ENCODE results near the gene PSD4. TPM values are rescaled to one million over a fixed set of nuclear protein-coding genes. Genes with fewer than 3 reads are reported as not detected.

PSD4 gene
- total RNA-seq, 4 donors from 2014 or later: 6.3 to 27.6 (median 13.1) TPM

DNA sequence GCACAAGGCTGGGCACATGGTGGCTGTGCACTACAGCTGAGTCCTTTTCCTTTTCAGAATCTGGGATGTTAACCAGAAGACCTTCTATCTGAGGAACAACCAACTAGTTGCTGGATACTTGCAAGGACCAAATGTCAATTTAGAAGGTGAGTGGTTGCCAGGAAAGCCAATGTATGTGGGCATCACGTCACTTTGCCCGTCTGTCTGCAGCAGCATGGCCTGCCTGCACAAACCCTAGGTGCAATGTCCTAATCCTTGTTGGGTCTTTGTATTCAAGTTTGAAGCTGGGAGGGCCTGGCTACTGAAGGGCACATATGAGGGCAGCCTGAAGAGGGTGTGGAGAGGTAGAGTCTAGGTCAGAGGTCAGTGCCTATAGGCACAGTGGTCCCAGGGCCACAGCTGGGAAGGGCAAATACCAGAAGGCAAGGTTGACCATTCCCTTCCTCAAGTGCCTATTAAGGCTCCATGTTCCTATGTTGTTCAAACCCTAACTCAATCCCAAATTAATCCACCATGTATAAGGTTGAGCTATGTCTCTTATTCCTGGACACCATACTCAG is 44.2 kb upstream of the PSD4 start:
- no peak for DNase-seq (ENCODE audit: low spot score)
- TF ChIP-seq, protein P1, sequence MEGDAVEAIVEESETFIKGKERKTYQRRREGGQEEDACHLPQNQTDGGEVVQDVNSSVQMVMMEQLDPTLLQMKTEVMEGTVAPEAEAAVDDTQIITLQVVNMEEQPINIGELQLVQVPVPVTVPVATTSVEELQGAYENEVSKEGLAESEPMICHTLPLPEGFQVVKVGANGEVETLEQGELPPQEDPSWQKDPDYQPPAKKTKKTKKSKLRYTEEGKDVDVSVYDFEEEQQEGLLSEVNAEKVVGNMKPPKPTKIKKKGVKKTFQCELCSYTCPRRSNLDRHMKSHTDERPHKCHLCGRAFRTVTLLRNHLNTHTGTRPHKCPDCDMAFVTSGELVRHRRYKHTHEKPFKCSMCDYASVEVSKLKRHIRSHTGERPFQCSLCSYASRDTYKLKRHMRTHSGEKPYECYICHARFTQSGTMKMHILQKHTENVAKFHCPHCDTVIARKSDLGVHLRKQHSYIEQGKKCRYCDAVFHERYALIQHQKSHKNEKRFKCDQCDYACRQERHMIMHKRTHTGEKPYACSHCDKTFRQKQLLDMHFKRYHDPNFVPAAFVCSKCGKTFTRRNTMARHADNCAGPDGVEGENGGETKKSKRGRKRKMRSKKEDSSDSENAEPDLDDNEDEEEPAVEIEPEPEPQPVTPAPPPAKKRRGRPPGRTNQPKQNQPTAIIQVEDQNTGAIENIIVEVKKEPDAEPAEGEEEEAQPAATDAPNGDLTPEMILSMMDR (IDR thresholded peaks at IDR 0.05): no peak
- no peak for ATAC-seq (ENCODE audit: low FRiP score)

DNA sequence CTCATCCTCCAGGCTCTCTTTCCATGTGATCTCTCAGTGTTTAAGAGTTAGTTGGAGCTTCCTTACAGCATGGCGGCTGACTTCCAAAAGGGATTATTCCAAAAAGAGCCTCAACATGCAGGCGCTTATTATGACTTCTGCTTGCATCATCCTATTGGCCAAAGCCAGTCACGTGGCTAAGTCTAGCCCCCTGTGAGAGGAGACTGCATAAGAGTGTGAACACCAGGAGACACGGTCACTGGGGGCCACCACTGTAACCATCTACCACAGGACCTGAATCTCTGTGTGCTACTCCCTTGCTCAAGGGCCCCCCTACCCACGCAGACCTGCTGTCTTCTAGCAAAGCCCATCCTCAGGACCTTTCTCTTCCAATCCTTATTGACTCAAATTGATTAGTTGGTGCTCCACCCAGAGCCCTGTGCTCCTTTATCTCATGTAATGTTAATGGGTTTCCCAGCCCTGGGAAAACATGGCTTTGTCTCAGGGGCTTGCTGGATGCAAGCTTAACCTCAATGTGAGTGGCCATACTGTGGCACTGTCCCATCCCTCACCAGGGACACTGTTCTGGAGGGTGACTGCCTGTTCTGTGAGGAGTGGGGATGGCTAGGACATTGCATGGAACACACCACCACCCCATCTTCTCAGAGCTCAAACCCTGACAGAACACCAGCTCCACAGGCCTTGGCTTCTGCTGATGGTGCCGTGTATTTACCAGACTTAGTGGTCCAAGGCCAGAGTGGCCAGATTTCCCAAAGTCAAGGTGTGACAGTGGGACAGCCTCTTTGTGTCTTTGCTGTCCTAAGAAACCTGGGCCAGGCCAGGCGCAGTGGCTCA is 42.2 kb upstream of the PSD4 start:
- no peak for ATAC-seq (ENCODE audit: low FRiP score)
- no peak for DNase-seq (ENCODE audit: low spot score)
- TF ChIP-seq, protein P1 (IDR thresholded peaks at IDR 0.05): no peak

DNA sequence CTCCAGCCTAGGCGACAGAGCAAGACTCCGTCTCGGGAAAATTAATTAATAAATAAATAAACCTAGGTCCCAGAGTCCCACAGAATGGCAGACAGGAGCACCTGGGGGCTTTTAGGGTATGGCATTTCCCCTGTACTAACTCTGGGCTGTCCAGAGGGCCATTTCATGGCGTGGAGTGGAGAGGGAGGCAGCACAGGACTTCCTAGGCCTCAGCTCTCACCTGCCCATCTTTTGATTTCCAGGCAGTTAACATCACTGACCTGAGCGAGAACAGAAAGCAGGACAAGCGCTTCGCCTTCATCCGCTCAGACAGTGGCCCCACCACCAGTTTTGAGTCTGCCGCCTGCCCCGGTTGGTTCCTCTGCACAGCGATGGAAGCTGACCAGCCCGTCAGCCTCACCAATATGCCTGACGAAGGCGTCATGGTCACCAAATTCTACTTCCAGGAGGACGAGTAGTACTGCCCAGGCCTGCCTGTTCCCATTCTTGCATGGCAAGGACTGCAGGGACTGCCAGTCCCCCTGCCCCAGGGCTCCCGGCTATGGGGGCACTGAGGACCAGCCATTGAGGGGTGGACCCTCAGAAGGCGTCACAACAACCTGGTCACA is 41.3 kb upstream of the PSD4 start:
- no peak for DNase-seq (ENCODE audit: low spot score)
- ATAC-seq (ENCODE audit: low FRiP score): no peak
- TF ChIP-seq, protein P1 (IDR thresholded peaks at IDR 0.05): no peak

DNA sequence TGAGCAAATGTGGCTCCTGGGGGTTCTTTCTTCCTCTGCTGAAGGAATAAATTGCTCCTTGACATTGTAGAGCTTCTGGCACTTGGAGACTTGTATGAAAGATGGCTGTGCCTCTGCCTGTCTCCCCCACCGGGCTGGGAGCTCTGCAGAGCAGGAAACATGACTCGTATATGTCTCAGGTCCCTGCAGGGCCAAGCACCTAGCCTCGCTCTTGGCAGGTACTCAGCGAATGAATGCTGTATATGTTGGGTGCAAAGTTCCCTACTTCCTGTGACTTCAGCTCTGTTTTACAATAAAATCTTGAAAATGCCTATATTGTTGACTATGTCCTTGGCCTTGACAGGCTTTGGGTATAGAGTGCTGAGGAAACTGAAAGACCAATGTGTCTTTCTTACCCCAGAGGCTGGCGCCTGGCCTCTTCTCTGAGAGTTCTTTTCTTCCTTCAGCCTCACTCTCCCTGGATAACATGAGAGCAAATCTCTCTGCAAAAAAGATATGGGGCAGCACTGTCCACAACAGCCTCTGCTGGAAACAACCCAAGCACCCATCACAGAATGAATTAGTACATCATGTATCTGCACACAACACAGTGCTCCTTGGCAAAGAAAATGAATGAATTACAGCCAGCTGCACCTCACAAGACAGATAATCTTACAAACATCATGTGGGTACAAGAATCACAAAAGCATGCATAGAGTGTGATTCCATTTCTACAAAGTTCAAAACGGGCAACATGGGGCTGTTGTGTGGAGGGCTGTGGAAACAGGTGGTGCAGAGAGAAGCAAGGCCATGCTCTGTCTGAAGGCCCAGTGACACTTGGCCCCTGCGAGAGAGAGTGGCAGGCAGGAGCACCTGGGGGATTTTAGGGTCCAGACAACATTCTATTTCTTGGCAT is 39.8 kb upstream of the PSD4 start:
- ATAC-seq (ENCODE audit: low FRiP score): no peak
- TF ChIP-seq, protein P1 (IDR thresholded peaks at IDR 0.05): no peak

DNA sequence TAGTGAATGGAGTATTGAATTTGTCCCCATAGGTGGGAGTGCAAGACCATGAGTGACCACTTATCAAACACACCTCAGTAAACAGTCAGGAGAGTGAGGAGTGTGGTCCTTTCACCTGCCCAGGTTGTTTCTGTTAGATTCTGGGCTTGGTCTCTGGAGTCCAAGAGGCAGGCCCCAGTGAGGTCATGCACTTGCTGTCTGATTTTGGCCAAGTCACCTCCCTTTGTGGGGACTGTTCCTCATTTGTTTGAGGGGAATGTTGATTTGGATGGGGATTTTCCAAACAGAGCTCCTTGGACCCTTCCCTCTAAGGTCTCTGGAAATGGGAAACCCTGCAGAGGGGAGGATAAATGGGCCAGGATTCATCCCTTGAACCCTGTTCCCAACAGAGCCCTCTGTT is 39.1 kb upstream of the PSD4 start:
- DNase-seq (ENCODE audit: low spot score): no peak
- TF ChIP-seq, protein P1 (IDR thresholded peaks at IDR 0.05): no peak
- ATAC-seq (ENCODE audit: low FRiP score): no peak

More for the DNA sequence above, 39.8 kb upstream of the PSD4 start:
- no peak for DNase-seq (ENCODE audit: low spot score)

DNA sequence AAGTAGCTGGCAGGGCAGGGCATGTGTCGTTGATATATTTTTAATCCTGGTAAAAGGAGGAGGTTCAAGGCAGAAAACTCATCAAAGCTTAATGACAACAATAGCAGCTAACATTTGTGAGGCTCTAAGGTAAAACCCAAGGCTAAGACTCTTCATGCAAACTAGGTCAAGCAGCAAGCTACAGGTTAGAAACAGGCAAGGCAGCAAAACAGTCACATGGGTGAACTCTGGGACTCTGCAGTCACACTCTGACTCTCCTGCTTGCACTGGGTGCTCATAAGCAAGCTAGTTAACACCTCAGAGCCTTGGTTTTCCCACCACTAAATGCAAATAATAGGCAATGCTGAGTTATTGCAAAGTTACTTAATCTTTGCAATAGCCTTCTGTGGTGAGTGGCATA is 38.5 kb upstream of the PSD4 start:
- DNase-seq (ENCODE audit: low spot score) (no peak), ATAC-seq (ENCODE audit: low FRiP score) (no peak)
- TF ChIP-seq, protein P1 (IDR thresholded peaks at IDR 0.05): no peak
